GM12865 (cell line): ENCODE data around the gene ZNF132.

Source experiments
- DNase-seq: peaks from one replicate; pipeline ENCODE4 v3.0.0; 2010; ENCODE audit warnings: low read depth
- H3K4me3 ChIP-seq: 2 replicates; pipeline ENCODE4 v1.5.1; 2011; ENCODE audit warnings: mild to moderate bottlenecking, low read depth, low read length, control low read depth
- CTCF ChIP-seq: IDR thresholded peaks from 2 replicates; pipeline ENCODE4 v1.5.1; 2011; ENCODE audit warnings: low read length, control low read depth, low read depth, inconsistent platforms; ENCODE audit not compliant: insufficient read depth; ENCODE audit errors: missing control alignments

Gene ZNF132

GRCh38 chr19:58398545-58398944, 41.4 kb downstream of the ZNF132 start:
- TF ChIP-seq CTCF = no peak
- no peak overlapping the region for H3K4me3 ChIP-seq
- DNase-seq = no peak

- no peak for TF ChIP-seq CTCF
- no peak overlapping the region for H3K4me3 ChIP-seq
- no peak for DNase-seq
These were observed 41.9 kb downstream of the ZNF132 start for GRCh38 chr19:58398087-58398486.

DNA sequence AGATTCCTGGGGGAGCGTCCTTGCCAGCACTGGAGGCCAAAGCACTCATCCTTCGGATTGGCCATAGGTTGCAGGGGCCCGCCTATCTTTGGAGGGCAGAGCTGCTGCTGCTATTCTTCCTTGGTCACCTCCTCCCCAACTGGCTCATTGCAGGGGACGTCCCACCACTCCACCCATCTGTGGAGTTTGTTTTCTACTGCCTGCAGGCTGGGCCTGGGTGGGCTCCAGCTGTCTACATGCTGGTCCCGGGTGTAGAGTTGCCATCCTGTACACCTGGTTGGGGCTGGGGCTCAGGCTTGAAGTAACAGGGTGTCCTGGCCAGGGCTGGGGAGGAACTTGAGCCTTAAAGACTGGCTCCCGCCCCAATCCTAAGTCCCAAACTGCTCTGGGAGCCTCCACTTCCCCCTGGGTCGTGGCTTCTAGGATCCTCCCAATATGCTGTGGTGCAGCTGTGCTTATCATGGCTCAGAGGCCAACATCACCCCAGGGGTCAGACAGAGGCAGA, 42.4 kb downstream of the ZNF132 start:
- no peak for DNase-seq
- TF ChIP-seq CTCF = no peak
- no peak overlapping the region for H3K4me3 ChIP-seq

GRCh38 chr19:58396691-58397532, 43.0 kb downstream of the ZNF132 start:
- DNase-seq = no peak
- TF ChIP-seq CTCF = no peak
- no peak overlapping the region for H3K4me3 ChIP-seq

- no peak for DNase-seq
- TF ChIP-seq CTCF = no peak
- H3K4me3 ChIP-seq = no peak overlapping the region
These were observed 43.9 kb downstream of the ZNF132 start for GRCh38 chr19:58395979-58396627.

- peak; percentile 45 for DNase-seq
- H3K4me3 ChIP-seq = no peak within 1 kb of the TSS
- no peak for TF ChIP-seq CTCF
These were observed 44.6 kb downstream of the ZNF132 start, which contains the start of gene RNF225 for GRCh38 chr19:58395220-58395978. TSS of gene RNF225 (plus strand) at chr19:58395656. CDS start at chr19:58396090, 434 bp downstream.
